SU-DHL-6 (cell line): ENCODE measurements around the gene SLC1A6.

Experiments used
- H2AFZ ChIP-seq: fragments of 200-600 bp; sonication (generic); 2 replicates; pipeline ENCODE4 v1.6.1; 2014; ENCODE audit warnings: low read depth, mild to moderate bottlenecking, moderate library complexity, mixed read lengths, antibody characterized with exemption, low read length; ENCODE audit not compliant: severe bottlenecking
- H3F3A ChIP-seq: fragments of 200-600 bp; shearing (Covaris generic); 2 replicates; pipeline ENCODE4 v1.6.0; 2016; ENCODE audit warnings: antibody characterized with exemption, mild to moderate bottlenecking; ENCODE audit not compliant: insufficient read depth
- H3K27ac ChIP-seq: fragments of 200-600 bp; sonication (generic); 2 replicates; pipeline ENCODE4 v1.5.1; 2016; ENCODE audit warnings: low read depth, mild to moderate bottlenecking, low read length, moderate library complexity, mixed read lengths
- H3K27me3 ChIP-seq: fragments of 200-600 bp; sonication (generic), shearing (Covaris generic); 2 replicates; pipeline ENCODE4 v1.6.0; 2014; ENCODE audit warnings: mild to moderate bottlenecking, low read length
- H3K36me3 ChIP-seq: fragments of 200-600 bp; sonication (generic); 2 replicates; pipeline ENCODE4 v1.6.1; 2014; ENCODE audit warnings: mild to moderate bottlenecking, low read length, mixed read lengths
- H3K4me2 ChIP-seq: fragments of 300-600, 200-600 bp; shearing (Covaris generic), sonication (generic); 2 replicates; pipeline ENCODE4 v1.6.0; 2014; ENCODE audit warnings: low read length, low read depth, mild to moderate bottlenecking; ENCODE audit not compliant: poor library complexity, severe bottlenecking
- H3K4me3 ChIP-seq: fragments of 200-600 bp; sonication (generic); 2 replicates; pipeline ENCODE4 v1.5.1; 2014; ENCODE audit warnings: antibody characterized with exemption, low read length, mild to moderate bottlenecking, mixed read lengths; ENCODE audit not compliant: insufficient read depth, poor library complexity, severe bottlenecking
- H3K79me2 ChIP-seq: fragments of 200-600 bp; sonication (generic); 2 replicates; pipeline ENCODE4 v1.6.1; 2014; ENCODE audit warnings: mild to moderate bottlenecking, low read length, moderate library complexity; ENCODE audit not compliant: insufficient read depth
- H3K9ac ChIP-seq: fragments of 200-600 bp; sonication (generic); 2 replicates; pipeline ENCODE4 v1.7.0; 2014; ENCODE audit warnings: mild to moderate bottlenecking, low read length
- H3K9me2 ChIP-seq: fragments of 200-600 bp; sonication (generic); replicated peaks from 2 replicates; pipeline ENCODE4 v1.6.1; 2014; ENCODE audit warnings: low read length; ENCODE audit not compliant: insufficient read depth
- H3K9me3 ChIP-seq: fragments of 200-600 bp; sonication (generic); 2 replicates; pipeline ENCODE4 v1.6.1; 2014; ENCODE audit warnings: low read length, mixed read lengths; ENCODE audit not compliant: insufficient read depth
- H4K20me1 ChIP-seq: fragments of 200-600 bp; sonication (generic); 2 replicates; pipeline ENCODE4 v1.6.1; 2014; ENCODE audit warnings: low read depth, mild to moderate bottlenecking, antibody characterized with exemption, low read length, moderate library complexity, mixed read lengths
- CTCF ChIP-seq: fragments of 200-600 bp; sonication (generic); IDR thresholded peaks from one replicate; pipeline ENCODE4 v1.5.1; 2017; ENCODE audit warnings: antibody characterized with exemption, mild to moderate bottlenecking, low read length, moderate library complexity; ENCODE audit not compliant: insufficient read depth, poor library complexity, severe bottlenecking
- EZH2phosphoT487 ChIP-seq: fragments of 200-600 bp; sonication (generic), shearing (Covaris generic); conservative IDR thresholded peaks from 2 replicates; pipeline ENCODE4 v1.6.1; 2018; ENCODE audit warnings: mild to moderate bottlenecking, antibody characterized with exemption, low read length, moderate library complexity, mixed read lengths

The SLC1A6 gene

GRCh38 chr19:14997981-14998380, 18.3 kb upstream of the SLC1A6 start:
- H4K20me1 ChIP-seq, result no peaks in the 10 kb centered on the region
- no peak overlapping the region for H3K4me2 ChIP-seq
- no peak overlapping the region for H3K27ac ChIP-seq

GRCh38 chr19:14992780-14993179, 13.1 kb upstream of the SLC1A6 start:
- TF ChIP-seq CTCF, result no peak
- no peak for TF ChIP-seq EZH2phosphoT487
- H4K20me1 ChIP-seq, result no peaks in the 10 kb centered on the region

More at GRCh38 chr19:14997981-14998380, 18.3 kb upstream of the SLC1A6 start:
- Histone ChIP-seq H3K9me3 (no peaks in the 10 kb centered on the region), H3K36me3 (no peaks in the 10 kb centered on the region), H2AFZ (no peak overlapping the region), H3K4me3 (no peak overlapping the region), H3K9ac (no peak overlapping the region), H3K79me2 (no peaks in the 10 kb centered on the region), H3F3A (no peaks in the 10 kb centered on the region), H3K9me2 (no peaks in the 10 kb centered on the region), H3K27me3 (no peaks in the 10 kb centered on the region)
- TF ChIP-seq EZH2phosphoT487 (no peak), CTCF (no peak)

GRCh38 chr19:14985133-14985532, 5.5 kb upstream of the SLC1A6 start:
- no peaks in the 10 kb centered on the region for H3K9me2 ChIP-seq
- H3F3A ChIP-seq, result no peaks in the 10 kb centered on the region
- H3K9ac ChIP-seq, result no peak overlapping the region
- H3K79me2 ChIP-seq, result no peaks in the 10 kb centered on the region
- H3K4me3 ChIP-seq, result no peak overlapping the region
- TF ChIP-seq CTCF (no peak), EZH2phosphoT487 (no peak)
- H3K27me3 ChIP-seq, result no peaks in the 10 kb centered on the region
- H3K4me2 ChIP-seq, result no peak overlapping the region
- H3K36me3 ChIP-seq, result no peaks in the 10 kb centered on the region
- no peaks in the 10 kb centered on the region for H4K20me1 ChIP-seq
- no peaks in the 10 kb centered on the region for H3K9me3 ChIP-seq
- H2AFZ ChIP-seq, result no peak overlapping the region
- H3K27ac ChIP-seq, result no peak overlapping the region

More at GRCh38 chr19:14992780-14993179, 13.1 kb upstream of the SLC1A6 start:
- no peak overlapping the region for H3K4me3 ChIP-seq
- no peak overlapping the region for H3K9ac ChIP-seq
- H3K9me2 ChIP-seq, result no peaks in the 10 kb centered on the region
- no peaks in the 10 kb centered on the region for H3K27me3 ChIP-seq
- no peak overlapping the region for H2AFZ ChIP-seq
- no peaks in the 10 kb centered on the region for H3K36me3 ChIP-seq
- H3K4me2 ChIP-seq, result no peak overlapping the region
- H3K9me3 ChIP-seq, result no peaks in the 10 kb centered on the region
- no peaks in the 10 kb centered on the region for H3K79me2 ChIP-seq
- no peak overlapping the region for H3K27ac ChIP-seq
- no peaks in the 10 kb centered on the region for H3F3A ChIP-seq

GRCh38 chr19:14978161-14978776, 1.4 kb downstream of the SLC1A6 start:
- Histone ChIP-seq H3K27ac (no peak overlapping the region), H3K27me3 (no peaks in the 10 kb centered on the region), H3F3A (no peaks in the 10 kb centered on the region), H3K4me3 (no peak overlapping the region), H3K9me2 (no peaks in the 10 kb centered on the region), H3K79me2 (no peaks in the 10 kb centered on the region), H3K36me3 (no peaks in the 10 kb centered on the region), H3K4me2 (no peak overlapping the region), H2AFZ (no peak overlapping the region), H3K9ac (no peak overlapping the region), H4K20me1 (no peaks in the 10 kb centered on the region), H3K9me3 (no peaks in the 10 kb centered on the region)
- TF ChIP-seq CTCF, result no peak
